Suprapubic skin (tissue), 3 donors: ENCODE measurements around the gene WNT7A.

ENCODE experiments used
- CTCF ChIP-seq, 2 donors: fragments of 200-600 bp in 1 of 2; fragments of 450-650 bp in 1 of 2; sonication (generic) in 1 of 2; IDR thresholded peaks; one replicate each; pipeline ENCODE4 v1.5.1; 2016 to 2019; ENCODE audit warnings: antibody characterized with exemption in 2 of 2, mild to moderate bottlenecking in 1 of 2, moderate library complexity in 1 of 2
- EP300 ChIP-seq: sonication (generic); formaldehyde crosslinking; IDR thresholded peaks from one replicate; pipeline ENCODE4 v1.6.1; 2017; ENCODE audit warnings: antibody characterized with exemption

- TF ChIP-seq CTCF (IDR thresholded peaks at IDR 0.05) = no peak
- no peak for TF ChIP-seq EP300
Observed at GRCh38 chr3:13885704-13886010, 5.8 kb upstream of the WNT7A start.
